ENCODE measurements around the gene SIGLEC11.

- TF ChIP-seq POLR2A (IDR thresholded peaks at IDR 0.05; ENCODE audit: low read length) (no peak), GATA1 (IDR thresholded peaks at IDR 0.05; ENCODE audit: low read depth, low read length) (no peak)
Observed at GRCh38 chr19:49981603-49982593, 20.9 kb upstream of the SIGLEC11 start.
